RPMI8226 (cell line): ENCODE data around the gene WDR83.
"Not testable (repeated sequence)": the region's sequence is repeated elsewhere in the genome, so short reads cannot be mapped to it uniquely, and the experiment has no call there.

Experiments
- DNase-seq: peaks from one replicate; pipeline ENCODE4 v3.0.0-alpha.2; 2015

The WDR83 gene

GRCh38 chr19:12656899-12657571 is 9.6 kb upstream of the WDR83 start:
- DNase-seq: no peak

GRCh38 chr19:12657966-12658365 is 8.6 kb upstream of the WDR83 start:
- no peak for DNase-seq

- DNase-seq: no peak
Measured at GRCh38 chr19:12660980-12661379, 5.6 kb upstream of the WDR83 start.

- no peak for DNase-seq
Measured at GRCh38 chr19:12664406-12665280, 2.0 kb upstream of the WDR83 start.

GRCh38 chr19:12665281-12665573 is 1.4 kb upstream of the WDR83 start:
- no peak for DNase-seq

- no peak for DNase-seq
Measured at GRCh38 chr19:12665671-12666264, 839 bp upstream of the WDR83 start.

GRCh38 chr19:12667731-12668302 is 1.2 kb downstream of the WDR83 start:
- DNase-seq: no peak

- DNase-seq: no peak
Measured at GRCh38 chr19:12668346-12668745, 1.7 kb downstream of the WDR83 start.

- DNase-seq: peak; percentile 22
Measured at GRCh38 chr19:12668932-12669269, 2.3 kb downstream of the WDR83 start.

- peak; percentile 86 for DNase-seq
Measured at GRCh38 chr19:12669270-12670158, 2.9 kb downstream of the WDR83 start.

GRCh38 chr19:12670159-12670928 is 3.7 kb downstream of the WDR83 start:
- DNase-seq: no peak

- no peak for DNase-seq
Measured at GRCh38 chr19:12672744-12673143, 6.1 kb downstream of the WDR83 start.

GRCh38 chr19:12675399-12675798 is 8.8 kb downstream of the WDR83 start:
- DNase-seq: no peak

GRCh38 chr19:12675940-12676339 is 9.3 kb downstream of the WDR83 start:
- DNase-seq: no peak

- peak; percentile 86 for DNase-seq
Measured at GRCh38 chr19:12676384-12676792, 9.8 kb downstream of the WDR83 start.

- no peak for DNase-seq
Measured at GRCh38 chr19:12676928-12677327, 10.3 kb downstream of the WDR83 start.

GRCh38 chr19:12678039-12678438 is 11.4 kb downstream of the WDR83 start:
- not testable (repeated sequence) for DNase-seq

GRCh38 chr19:12680034-12680433 is 13.4 kb downstream of the WDR83 start:
- no peak for DNase-seq

- peak; percentile 98 for DNase-seq
Measured at GRCh38 chr19:12681074-12681987, 14.7 kb downstream of the WDR83 start, which contains the start of gene DHPS. Gene DHPS, minus strand, starts transcription at chr19:12681880. Its CDS starts 114 bp downstream, at chr19:12681766.

GRCh38 chr19:12685831-12686230 is 19.2 kb downstream of the WDR83 start:
- no peak for DNase-seq
